ENCODE results near the gene POLDIP2.

The POLDIP2 gene

DNA sequence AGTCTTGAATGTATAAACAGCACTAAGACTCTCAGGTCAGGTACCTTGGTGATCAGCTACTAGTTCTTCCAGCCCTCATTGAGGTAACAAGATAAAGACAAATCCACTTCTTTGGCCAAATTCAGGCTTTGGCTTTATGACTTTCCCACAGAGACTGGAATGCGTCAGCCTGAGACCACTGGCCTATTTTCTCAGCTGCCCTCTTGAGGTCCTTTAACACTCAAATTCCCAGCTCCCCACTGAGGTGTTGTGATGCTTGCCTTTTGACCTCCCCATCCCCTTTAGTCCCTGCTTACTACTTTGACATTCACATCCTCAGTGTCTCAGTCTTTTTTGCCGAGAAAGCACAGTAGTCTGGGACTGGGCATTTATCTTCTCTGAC, 11.1 kb downstream of the POLDIP2 start:
- no peak for DNase-seq (ENCODE audit: extremely low read depth, low read depth)
- TF ChIP-seq, protein P1, sequence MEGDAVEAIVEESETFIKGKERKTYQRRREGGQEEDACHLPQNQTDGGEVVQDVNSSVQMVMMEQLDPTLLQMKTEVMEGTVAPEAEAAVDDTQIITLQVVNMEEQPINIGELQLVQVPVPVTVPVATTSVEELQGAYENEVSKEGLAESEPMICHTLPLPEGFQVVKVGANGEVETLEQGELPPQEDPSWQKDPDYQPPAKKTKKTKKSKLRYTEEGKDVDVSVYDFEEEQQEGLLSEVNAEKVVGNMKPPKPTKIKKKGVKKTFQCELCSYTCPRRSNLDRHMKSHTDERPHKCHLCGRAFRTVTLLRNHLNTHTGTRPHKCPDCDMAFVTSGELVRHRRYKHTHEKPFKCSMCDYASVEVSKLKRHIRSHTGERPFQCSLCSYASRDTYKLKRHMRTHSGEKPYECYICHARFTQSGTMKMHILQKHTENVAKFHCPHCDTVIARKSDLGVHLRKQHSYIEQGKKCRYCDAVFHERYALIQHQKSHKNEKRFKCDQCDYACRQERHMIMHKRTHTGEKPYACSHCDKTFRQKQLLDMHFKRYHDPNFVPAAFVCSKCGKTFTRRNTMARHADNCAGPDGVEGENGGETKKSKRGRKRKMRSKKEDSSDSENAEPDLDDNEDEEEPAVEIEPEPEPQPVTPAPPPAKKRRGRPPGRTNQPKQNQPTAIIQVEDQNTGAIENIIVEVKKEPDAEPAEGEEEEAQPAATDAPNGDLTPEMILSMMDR (IDR thresholded peaks at IDR 0.05; ENCODE audit: low read depth, low read length): no peak

DNA sequence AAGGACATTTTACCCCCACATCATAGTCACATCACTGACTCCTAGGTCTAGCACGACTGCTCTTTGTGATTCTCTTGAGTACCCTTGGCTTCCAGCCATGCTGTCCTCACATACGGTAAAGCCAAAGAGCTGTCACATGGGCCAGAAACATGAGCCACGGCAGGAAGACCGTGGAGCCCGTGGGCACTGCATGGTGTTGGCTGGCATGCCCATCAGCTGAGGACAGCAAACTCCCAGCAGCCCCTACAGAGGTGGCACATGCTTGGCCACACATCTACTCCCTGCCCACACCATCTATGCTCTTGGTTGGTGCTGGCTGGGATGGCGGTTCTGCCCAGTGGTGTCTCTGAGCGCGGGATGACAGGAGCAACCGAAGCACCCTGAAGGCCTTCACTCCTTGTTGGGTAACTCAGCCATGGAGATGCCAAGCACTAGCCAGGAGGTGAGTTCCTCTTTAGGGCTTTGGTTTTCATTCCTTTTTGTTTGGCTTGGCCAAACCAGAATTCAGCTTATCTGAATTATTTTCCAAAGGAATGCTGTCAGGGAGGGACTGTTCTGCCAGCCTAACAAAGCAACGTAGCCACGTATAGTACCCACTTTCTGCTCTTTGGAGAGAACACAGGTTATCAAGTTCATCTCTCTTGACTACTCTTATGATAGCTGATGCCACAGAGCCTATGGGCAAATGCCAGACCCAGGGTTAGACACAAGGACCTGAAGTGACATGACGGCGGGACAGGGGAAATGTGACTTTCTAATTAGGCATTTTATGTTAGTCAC, 11.7 kb downstream of the POLDIP2 start:
- DNase-seq (ENCODE audit: extremely low read depth, low read depth): no peak
- TF ChIP-seq, protein P1 (IDR thresholded peaks at IDR 0.05; ENCODE audit: low read depth, low read length): no peak

DNA sequence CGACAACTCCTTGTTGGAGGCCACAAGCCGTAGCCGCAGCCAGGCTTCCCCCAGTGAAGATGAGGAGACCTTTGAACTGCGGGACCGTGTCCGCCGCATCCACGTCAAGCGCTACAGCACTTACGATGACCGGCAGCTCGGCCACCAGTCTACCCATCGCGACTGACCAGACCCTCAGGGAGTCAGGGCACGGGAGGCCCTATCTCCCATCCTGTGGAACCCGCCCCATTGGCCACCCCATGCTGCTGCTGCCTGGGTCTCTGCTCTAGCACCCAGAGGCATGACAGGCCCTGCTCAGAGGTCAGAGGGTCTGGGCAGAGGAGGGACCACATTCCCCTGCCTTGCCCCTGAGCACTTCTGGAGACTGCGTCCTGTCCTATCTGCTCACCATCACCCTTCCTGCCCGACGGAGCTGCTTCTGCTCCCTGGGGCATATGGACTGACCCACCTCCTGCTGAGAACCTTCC, 12.9 kb downstream of the POLDIP2 start:
- TF ChIP-seq, protein P1 (IDR thresholded peaks at IDR 0.05; ENCODE audit: low read depth, low read length): no peak
- no peak for DNase-seq (ENCODE audit: extremely low read depth, low read depth)

DNA sequence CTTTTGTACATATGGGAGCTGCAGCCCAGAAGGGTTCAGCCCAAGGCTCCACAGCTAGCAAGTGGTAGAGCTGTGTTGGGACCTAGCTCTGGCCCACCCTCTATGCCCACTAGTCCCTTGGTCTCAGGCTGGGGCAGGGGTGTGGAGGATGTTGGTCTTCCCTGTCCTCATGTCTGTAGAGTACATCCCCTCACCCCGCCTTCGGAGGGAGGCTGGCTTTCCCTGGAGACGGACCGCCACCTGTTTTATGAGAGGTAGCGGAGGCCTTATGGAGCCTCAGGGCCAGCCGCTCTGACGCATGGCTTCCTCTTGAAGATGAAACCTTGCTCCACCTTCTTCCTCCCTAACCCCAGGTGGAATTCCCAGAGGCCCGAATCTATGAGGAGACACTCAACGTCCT, 13.3 kb downstream of the POLDIP2 start:
- no peak for DNase-seq (ENCODE audit: extremely low read depth, low read depth)
- TF ChIP-seq, protein P1 (IDR thresholded peaks at IDR 0.05; ENCODE audit: low read depth, low read length): no peak

DNA sequence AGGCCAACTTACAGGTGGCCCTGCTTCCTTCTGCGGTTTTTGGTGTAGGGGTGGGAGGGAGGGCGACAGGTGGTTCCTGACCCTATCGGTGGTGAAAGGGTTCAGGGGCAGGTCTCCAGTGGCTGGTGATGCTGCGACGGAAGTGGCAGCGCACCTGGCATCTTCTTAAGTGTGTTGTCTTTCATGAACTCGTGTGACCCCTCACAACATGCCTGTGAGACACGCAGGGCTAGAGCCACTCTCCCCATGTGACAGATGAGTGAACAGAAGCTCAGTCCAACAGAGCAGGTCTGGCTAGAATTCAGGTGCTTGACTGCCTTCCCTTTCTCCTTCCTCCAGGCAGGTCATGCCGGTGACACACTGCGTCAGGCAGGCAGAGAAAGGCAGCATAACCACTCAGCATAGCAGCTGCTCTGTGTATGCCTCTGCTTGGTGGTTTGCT, 13.8 kb downstream of the POLDIP2 start:
- TF ChIP-seq, protein P1 (IDR thresholded peaks at IDR 0.05; ENCODE audit: low read depth, low read length): no peak
- DNase-seq (ENCODE audit: extremely low read depth, low read depth): no peak

DNA sequence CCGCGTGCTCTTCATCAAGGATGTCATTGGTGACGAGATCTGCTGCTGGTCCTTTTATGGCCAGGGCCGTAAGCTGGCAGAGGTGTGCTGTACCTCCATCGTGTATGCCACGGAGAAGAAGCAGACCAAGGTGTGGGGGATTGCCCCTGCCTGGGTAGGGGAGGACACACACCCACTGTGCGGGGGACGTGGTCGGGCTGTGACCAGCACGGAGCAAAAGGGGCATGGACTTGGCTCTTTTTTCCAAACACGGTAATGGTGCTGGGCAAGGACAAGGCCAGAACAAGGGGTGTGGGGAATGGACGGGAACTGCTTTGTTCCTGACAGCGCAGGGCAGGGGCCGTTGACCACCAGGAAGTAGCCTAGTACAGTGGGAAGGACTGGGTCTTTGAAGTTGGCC, 15.0 kb downstream of the POLDIP2 start:
- DNase-seq (ENCODE audit: extremely low read depth, low read depth): no peak
- TF ChIP-seq, protein P1 (IDR thresholded peaks at IDR 0.05; ENCODE audit: low read depth, low read length): no peak

DNA sequence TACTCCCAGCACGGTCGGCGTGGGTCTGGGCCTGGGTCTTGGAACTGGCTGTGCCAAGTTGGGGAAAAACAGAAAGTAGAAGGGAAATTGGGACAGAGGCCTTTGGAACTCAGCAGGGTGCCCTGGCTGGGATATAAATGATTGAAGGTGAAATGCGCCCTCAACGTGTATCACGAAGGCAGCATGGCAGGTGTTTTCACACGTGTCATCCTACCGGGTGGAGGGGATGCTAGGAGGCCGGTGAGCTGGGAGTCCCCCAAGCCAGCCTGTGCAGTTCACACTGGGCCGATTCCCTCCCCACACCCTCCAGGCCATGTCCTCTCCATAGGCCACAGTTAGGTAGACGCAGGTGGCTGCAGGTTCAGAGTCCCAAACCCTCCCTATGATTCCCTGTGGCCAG, 15.8 kb downstream of the POLDIP2 start:
- DNase-seq (ENCODE audit: extremely low read depth, low read depth): no peak

More for the DNA sequence above, 15.8 kb downstream of the POLDIP2 start:
- TF ChIP-seq, protein P1 (IDR thresholded peaks at IDR 0.05; ENCODE audit: low read depth, low read length): no peak

All from AG09319 (cell line).